Mononuclear cell (primary cell): Measurements from ENCODE around the gene ANG. TPM values are rescaled to one million over a fixed set of nuclear protein-coding genes. Genes with fewer than 3 reads are reported as not detected.
"Not testable (repeated sequence)": the region's sequence is repeated elsewhere in the genome, so short reads cannot be mapped to it uniquely, and the experiment has no call there.

Source experiments
- H3K27me3 ChIP-seq: 2 replicates; pipeline ENCODE4 v1.6.0; 2011; ENCODE audit warnings: low read length, control low read depth; ENCODE audit not compliant: insufficient read depth
- H3K4me1 ChIP-seq: 2 replicates; pipeline ENCODE4 v1.5.1; 2011; ENCODE audit warnings: mild to moderate bottlenecking, low read length, control low read depth; ENCODE audit not compliant: insufficient read depth
- H3K4me3 ChIP-seq: 2 replicates; pipeline ENCODE4 v1.5.1; 2011; ENCODE audit warnings: mild to moderate bottlenecking, low read length, moderate library complexity
- H3K9me3 ChIP-seq: 2 replicates; pipeline ENCODE4 v1.5.1; 2011; ENCODE audit warnings: low read depth, mild to moderate bottlenecking, control low read depth, low read length
- total RNA-seq: library from RNA; depleted of rRNA; stranded (reverse); fragments of >200 nt; gene quantifications from one replicate; pipeline ENCODE4 v1.2.3, GENCODE V29; 2012

ANG gene
- total RNA-seq, 1 donor: 1.3 TPM

DNA sequence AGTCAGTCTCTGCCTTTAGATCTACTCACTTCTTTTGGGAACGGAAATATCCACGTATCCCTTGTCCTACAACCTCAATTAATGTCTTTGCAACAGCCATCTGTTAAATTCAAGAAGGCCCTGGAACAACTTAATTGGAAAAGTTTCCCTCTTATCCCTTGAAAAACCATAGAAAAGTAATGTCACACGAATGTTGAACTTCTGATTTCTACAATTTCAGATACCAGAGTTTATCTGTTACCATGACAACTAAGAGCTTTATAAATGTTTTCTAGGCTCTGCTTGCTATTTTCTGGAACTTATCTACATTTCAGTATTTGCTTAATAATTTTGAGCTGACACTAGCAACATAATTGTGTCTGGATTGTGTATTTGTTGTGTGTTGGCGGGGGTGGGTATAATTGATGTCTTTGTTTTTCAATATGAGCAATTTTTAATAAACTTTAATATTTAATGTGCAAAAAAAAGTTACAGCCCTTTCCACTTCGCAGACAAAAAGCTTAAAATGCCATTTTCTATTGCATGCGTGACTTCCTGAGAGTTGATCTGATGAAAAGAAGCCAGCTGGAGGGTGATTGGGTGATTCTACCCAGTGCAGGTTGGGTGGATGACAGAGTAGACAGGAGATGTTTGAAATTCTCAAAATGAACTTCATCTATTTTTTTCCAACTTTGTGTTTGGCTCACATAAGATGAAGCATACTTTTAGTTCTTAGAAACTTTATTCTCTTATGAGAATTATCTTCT lies 45.3 kb downstream of the ANG start:
- Histone ChIP-seq H3K4me3 (no peak overlapping the region), H3K4me1 (peaks cover 6% of the 10 kb centered on the region), H3K9me3 (no peaks in the 10 kb centered on the region), H3K27me3 (no peaks in the 10 kb centered on the region)

GRCh38 chr14:20734430-20734806 lies 45.9 kb downstream of the ANG start:
- Histone ChIP-seq H3K4me1 (peaks cover 6% of the 10 kb centered on the region), H3K9me3 (no peaks in the 10 kb centered on the region), H3K27me3 (no peaks in the 10 kb centered on the region), H3K4me3 (no peak overlapping the region)

GRCh38 chr14:20738292-20738691 lies 49.7 kb downstream of the ANG start:
- not testable (repeated sequence) for H3K27me3 ChIP-seq, H3K4me3 ChIP-seq, H3K4me1 ChIP-seq, H3K9me3 ChIP-seq

GRCh38 chr14:20742132-20742531 lies 53.6 kb downstream of the ANG start:
- no peaks in the 10 kb centered on the region for H3K27me3 ChIP-seq
- no peaks in the 10 kb centered on the region for H3K9me3 ChIP-seq
- H3K4me1 ChIP-seq: no peaks in the 10 kb centered on the region
- H3K4me3 ChIP-seq: no peak overlapping the region

DNA sequence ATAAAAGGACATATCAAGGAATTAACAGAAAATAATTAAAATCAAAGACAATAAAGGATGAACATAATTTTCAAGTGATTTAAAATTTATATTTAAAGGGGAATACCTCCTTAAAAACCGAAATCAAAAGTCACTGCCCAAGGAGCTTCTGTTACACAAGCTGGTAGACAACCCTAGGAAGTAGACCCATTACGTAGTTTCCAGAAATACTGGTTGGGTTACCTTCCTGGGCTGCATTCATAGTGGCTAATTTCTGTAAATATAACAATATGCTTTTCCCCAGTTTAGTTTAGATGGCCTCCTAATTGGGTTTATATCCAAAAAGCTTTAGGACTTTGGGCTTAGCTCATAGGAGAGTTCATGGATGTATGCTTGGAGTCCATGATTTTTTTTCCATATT lies 55.0 kb downstream of the ANG start:
- H3K4me3 ChIP-seq: no peak overlapping the region
- H3K27me3 ChIP-seq: no peaks in the 10 kb centered on the region
- H3K9me3 ChIP-seq: no peaks in the 10 kb centered on the region
- H3K4me1 ChIP-seq: no peaks in the 10 kb centered on the region

Other genes starting within 250 kb of the ANG start
- 22.4 TPM for gene OSGEP, start 234.0 kb upstream of the ANG start, total RNA-seq
- 42.5 TPM for gene APEX1, start 233.5 kb upstream of the ANG start, total RNA-seq
- gene PIP4P1, start 227.3 kb upstream of the ANG start, total RNA-seq: 50.7 TPM
- 144 TPM for gene PNP, start 219.4 kb upstream of the ANG start, total RNA-seq
- not detected for gene RNASE10, start 183.2 kb upstream of the ANG start, total RNA-seq
- gene RNASE9, start 127.7 kb upstream of the ANG start, total RNA-seq: not detected
- not detected for gene RNASE11, start 100.8 kb upstream of the ANG start, total RNA-seq
- not detected for gene RNASE12, start 97.4 kb upstream of the ANG start, total RNA-seq
- not detected for gene OR6S1, start 47.1 kb upstream of the ANG start, total RNA-seq
- gene RNASE4, start 4.2 kb upstream of the ANG start, total RNA-seq: 5.7 TPM
- gene EDDM3A, start 57.1 kb downstream of the ANG start, total RNA-seq: not detected
- not detected for gene EDDM3B, start 79.6 kb downstream of the ANG start, total RNA-seq
- gene RNASE6, start 92.5 kb downstream of the ANG start, total RNA-seq: 31.5 TPM
- not detected for gene RNASE1, start 114.1 kb downstream of the ANG start, total RNA-seq
- gene RNASE3, start 202.6 kb downstream of the ANG start, total RNA-seq: 2.2 TPM